Measurements from ENCODE around the gene GLYR1. TPM values are rescaled to one million over a fixed set of nuclear protein-coding genes. Genes with fewer than 3 reads are reported as not detected.

The GLYR1 gene
- total and polyA plus RNA-seq, 10 of the 15 experiments (the other 5 are each of a cell fraction or from before 2014, with no cell fraction given) = 7.3 to 90.2 (median 57.2) TPM

DNA sequence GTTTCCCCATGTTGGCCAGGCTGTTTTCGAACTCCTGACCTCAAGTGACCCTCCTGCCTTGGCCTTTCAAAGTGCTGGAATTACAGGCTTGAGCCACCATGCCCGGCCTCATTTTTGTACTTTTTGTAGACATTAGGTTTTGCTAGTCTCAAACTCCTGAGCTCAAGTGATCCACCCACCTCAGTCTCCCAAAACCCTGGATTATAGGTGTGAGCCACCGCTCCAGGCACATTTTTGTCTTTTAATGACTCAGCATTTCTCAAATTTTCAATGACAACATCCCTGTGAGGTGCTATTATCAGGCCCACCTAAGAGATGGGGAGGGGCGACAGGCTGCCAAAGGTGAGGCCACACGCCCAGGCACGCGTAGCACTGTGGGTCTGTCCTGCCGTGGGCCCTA lies 60.0 kb downstream of the GLYR1 start (continued):
- no peak for TF ChIP-seq ZSCAN29 (IDR thresholded peaks at IDR 0.05)
- no peak for TF ChIP-seq SIN3A (IDR thresholded peaks at IDR 0.05; ENCODE audit: low read depth, low read length)

DNA sequence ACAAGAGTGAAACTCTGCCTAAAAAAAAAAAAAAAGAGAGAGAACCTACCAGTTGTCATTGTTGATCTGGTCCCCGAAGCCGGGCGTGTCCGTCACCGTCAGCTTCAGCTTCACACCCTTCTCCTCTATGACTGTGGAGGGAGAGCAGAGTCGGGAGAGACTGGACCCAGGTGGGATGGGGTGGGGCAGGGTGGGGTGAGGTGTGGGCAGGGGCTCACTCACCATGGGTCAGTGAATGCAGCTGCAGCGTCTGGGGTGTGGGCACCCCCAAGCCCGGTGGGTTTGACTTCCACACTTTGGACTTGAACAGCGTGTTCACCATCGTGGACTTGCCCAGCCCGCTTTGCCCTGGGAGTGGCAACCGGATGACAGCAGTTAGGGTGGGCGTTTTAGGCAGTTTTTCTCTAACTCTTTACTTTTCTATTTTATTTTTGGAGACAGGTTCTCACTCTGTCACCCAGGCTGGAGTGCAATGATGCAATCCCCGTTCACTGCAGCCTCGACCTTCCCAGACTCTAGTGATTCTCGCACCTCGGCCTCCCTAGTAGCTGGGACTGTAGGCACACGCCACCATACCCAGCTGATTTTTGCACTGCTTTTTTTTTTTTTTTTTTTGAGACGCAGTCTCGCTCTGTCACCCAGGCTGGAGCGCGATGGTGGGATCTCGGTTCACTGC lies 61.2 kb downstream of the GLYR1 start:
- Histone ChIP-seq H3K4me1 (ENCODE audit: control insufficient read depth, insufficient read depth, low read length) (no peaks in the 10 kb centered on the region), H3K27me3 (replicated peaks in 1 of 2; ENCODE audit: control insufficient read depth in 2 of 2, insufficient read depth in 2 of 2, low read length in 1 of 2) (no peaks in the 10 kb centered on the region), H3K36me3 (ENCODE audit: control insufficient read depth in 2 of 2, insufficient read depth in 2 of 2, low read length in 1 of 2) (no peaks in the 10 kb centered on the region), H3K9me3 (replicated peaks; ENCODE audit: control insufficient read depth, insufficient read depth, low read length) (no peaks in the 10 kb centered on the region), H3K9ac (ENCODE audit: control insufficient read depth, insufficient read depth, low read length) (no peak overlapping the region), H2AFZ (ENCODE audit: control insufficient read depth, low read depth, low read length) (no peak overlapping the region), H3K79me2 (ENCODE audit: control insufficient read depth, insufficient read depth, low read length) (no peaks in the 10 kb centered on the region), H3K4me2 (ENCODE audit: control insufficient read depth, insufficient read depth) (no peak overlapping the region), H4K20me1 (ENCODE audit: control insufficient read depth, insufficient read depth) (no peaks in the 10 kb centered on the region), H3K4me3 (no peak overlapping the region), H3K27ac (ENCODE audit: control insufficient read depth, insufficient read depth) (no peak overlapping the region)
- DNase-seq (ENCODE audit: low read depth, low spot score) = no peak
- ChIA-PET SMC1A (ENCODE audit: uncharacterized antibody, unreplicated experiment) (no interaction called here), CTCF (no interaction called here), RAD21 (ENCODE audit: unreplicated experiment) (interaction anchor here (0.6 kb wide), 1 partner anchor 17 kb away, joined by 3 read pairs; no protein-coding TSS in a partner anchor), POLR2A (no interaction called here)
- FAIRE-seq = no peak
- in situ Hi-C loops (cut with MboI) = no loop called here
- BruUV-seq (replicated peaks) = no TSS peak
- WGBS (ENCODE audit: insufficient coverage, insufficient replicate concordance, low lambda C conversion rate, missing lambda C conversion rate) = 77% methylated on average over 17 of the region's 23 CpGs
- no peak for ATAC-seq
- intact Hi-C loops (cut with micrococcal nuclease; ENCODE audit: unreplicated experiment) = no loop called here
- TF ChIP-seq JUNB (IDR thresholded peaks at IDR 0.05) = no peak
- TF ChIP-seq HDAC2 (IDR thresholded peaks at IDR 0.05) = no peak
- TF ChIP-seq NBN (IDR thresholded peaks at IDR 0.05) = no peak
- TF ChIP-seq CHD2 (IDR thresholded peaks at IDR 0.05; ENCODE audit: borderline replicate concordance, low read depth, low read length) = no peak
- TF ChIP-seq MTA2 (IDR thresholded peaks at IDR 0.05; ENCODE audit: low read depth) = no peak
- TF ChIP-seq, protein P1, sequence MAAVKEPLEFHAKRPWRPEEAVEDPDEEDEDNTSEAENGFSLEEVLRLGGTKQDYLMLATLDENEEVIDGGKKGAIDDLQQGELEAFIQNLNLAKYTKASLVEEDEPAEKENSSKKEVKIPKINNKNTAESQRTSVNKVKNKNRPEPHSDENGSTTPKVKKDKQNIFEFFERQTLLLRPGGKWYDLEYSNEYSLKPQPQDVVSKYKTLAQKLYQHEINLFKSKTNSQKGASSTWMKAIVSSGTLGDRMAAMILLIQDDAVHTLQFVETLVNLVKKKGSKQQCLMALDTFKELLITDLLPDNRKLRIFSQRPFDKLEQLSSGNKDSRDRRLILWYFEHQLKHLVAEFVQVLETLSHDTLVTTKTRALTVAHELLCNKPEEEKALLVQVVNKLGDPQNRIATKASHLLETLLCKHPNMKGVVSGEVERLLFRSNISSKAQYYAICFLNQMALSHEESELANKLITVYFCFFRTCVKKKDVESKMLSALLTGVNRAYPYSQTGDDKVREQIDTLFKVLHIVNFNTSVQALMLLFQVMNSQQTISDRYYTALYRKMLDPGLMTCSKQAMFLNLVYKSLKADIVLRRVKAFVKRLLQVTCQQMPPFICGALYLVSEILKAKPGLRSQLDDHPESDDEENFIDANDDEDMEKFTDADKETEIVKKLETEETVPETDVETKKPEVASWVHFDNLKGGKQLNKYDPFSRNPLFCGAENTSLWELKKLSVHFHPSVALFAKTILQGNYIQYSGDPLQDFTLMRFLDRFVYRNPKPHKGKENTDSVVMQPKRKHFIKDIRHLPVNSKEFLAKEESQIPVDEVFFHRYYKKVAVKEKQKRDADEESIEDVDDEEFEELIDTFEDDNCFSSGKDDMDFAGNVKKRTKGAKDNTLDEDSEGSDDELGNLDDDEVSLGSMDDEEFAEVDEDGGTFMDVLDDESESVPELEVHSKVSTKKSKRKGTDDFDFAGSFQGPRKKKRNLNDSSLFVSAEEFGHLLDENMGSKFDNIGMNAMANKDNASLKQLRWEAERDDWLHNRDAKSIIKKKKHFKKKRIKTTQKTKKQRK (IDR thresholded peaks at IDR 0.05; ENCODE audit: low read depth, low read length) = no peak
- TF ChIP-seq, protein P2, sequence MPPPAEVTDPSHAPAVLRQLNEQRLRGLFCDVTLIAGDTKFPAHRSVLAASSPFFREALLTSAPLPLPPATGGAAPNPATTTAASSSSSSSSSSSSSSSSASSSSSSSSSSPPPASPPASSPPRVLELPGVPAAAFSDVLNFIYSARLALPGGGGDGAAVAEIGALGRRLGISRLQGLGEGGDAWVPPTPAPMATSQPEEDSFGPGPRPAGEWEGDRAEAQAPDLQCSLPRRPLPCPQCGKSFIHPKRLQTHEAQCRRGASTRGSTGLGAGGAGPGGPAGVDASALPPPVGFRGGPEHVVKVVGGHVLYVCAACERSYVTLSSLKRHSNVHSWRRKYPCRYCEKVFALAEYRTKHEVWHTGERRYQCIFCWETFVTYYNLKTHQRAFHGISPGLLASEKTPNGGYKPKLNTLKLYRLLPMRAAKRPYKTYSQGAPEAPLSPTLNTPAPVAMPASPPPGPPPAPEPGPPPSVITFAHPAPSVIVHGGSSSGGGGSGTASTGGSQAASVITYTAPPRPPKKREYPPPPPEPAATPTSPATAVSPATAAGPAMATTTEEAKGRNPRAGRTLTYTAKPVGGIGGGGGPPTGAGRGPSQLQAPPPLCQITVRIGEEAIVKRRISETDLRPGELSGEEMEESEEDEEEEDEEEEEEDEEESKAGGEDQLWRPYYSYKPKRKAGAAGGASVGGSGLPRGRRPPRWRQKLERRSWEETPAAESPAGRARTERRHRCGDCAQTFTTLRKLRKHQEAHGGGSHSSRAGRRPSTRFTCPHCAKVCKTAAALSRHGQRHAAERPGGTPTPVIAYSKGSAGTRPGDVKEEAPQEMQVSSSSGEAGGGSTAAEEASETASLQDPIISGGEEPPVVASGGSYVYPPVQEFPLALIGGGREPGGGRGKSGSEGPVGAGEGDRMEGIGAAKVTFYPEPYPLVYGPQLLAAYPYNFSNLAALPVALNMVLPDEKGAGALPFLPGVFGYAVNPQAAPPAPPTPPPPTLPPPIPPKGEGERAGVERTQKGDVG (CRISPR knock-in tag; IDR thresholded peaks at IDR 0.05) = no peak
- no peak for TF ChIP-seq ETV6 (conservative IDR thresholded peaks at IDR 0.05 in 1 of 2, IDR thresholded peaks at IDR 0.05 in 1 of 2; ENCODE audit: borderline replicate concordance in 1 of 2, low read depth in 1 of 2)
- no peak for TF ChIP-seq RAD21 (IDR thresholded peaks at IDR 0.05; ENCODE audit: insufficient read depth, low read depth, low read length)
- no peak for TF ChIP-seq WRNIP1 (IDR thresholded peaks at IDR 0.05; ENCODE audit: borderline replicate concordance, low read depth, low read length)
- TF ChIP-seq TAF1 (IDR thresholded peaks at IDR 0.05; ENCODE audit: borderline replicate concordance, low read depth, low read length) = no peak
- TF ChIP-seq, protein P3, sequence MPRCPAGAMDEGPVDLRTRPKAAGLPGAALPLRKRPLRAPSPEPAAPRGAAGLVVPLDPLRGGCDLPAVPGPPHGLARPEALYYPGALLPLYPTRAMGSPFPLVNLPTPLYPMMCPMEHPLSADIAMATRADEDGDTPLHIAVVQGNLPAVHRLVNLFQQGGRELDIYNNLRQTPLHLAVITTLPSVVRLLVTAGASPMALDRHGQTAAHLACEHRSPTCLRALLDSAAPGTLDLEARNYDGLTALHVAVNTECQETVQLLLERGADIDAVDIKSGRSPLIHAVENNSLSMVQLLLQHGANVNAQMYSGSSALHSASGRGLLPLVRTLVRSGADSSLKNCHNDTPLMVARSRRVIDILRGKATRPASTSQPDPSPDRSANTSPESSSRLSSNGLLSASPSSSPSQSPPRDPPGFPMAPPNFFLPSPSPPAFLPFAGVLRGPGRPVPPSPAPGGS (IDR thresholded peaks at IDR 0.05; ENCODE audit: borderline replicate concordance, insufficient read depth, low read depth, low read length, poor library complexity, severe bottlenecking) = no peak
